Uterus (tissue), 2 donors: ENCODE measurements around the gene STPG4.

Experiments used
- CTCF ChIP-seq, 4 experiments: fragments of 200-600 bp in 2 of 4; fragments of 450-650 bp in 2 of 4; sonication (generic) in 2 of 4; IDR thresholded peaks; one replicate each; pipeline ENCODE4 v1.5.1; 2016 to 2019; ENCODE audit warnings: antibody characterized with exemption in 4 of 4, mild to moderate bottlenecking in 2 of 4, moderate library complexity in 1 of 4
- POLR2A ChIP-seq, 2 donors: fragments of 450-650 bp; IDR thresholded peaks; one replicate each; pipeline ENCODE4 v1.6.1; 2016; ENCODE audit warnings: antibody characterized with exemption in 2 of 2, mild to moderate bottlenecking in 1 of 2, moderate library complexity in 1 of 2

DNA sequence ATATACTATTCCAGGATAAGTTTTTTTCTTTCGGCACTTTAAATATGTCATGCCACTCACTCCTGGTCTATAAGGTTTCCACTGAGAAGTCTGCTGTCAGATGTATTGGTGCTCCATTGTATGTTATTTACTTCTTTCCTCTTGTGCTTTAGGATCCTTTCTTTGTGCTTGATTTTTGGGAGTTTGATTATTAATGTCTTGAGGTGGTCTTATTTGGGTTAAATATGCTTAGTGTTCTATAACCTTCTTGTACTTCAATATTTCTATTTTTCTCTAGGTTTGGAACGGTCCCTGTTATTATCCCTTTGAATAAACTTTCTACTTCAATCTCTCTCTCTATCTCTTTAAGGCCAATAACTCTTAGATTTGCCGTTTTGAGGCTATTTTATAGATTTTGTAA is 28.3 kb downstream of the STPG4 start:
- TF ChIP-seq CTCF (IDR thresholded peaks at IDR 0.05) (no peak), POLR2A (IDR thresholded peaks at IDR 0.05) (no peak)
